ENCODE results near the gene MKLN1.
"Not testable (repeated sequence)": the region's sequence is repeated elsewhere in the genome, so short reads cannot be mapped to it uniquely, and the experiment has no call there.

MKLN1 gene

DNA sequence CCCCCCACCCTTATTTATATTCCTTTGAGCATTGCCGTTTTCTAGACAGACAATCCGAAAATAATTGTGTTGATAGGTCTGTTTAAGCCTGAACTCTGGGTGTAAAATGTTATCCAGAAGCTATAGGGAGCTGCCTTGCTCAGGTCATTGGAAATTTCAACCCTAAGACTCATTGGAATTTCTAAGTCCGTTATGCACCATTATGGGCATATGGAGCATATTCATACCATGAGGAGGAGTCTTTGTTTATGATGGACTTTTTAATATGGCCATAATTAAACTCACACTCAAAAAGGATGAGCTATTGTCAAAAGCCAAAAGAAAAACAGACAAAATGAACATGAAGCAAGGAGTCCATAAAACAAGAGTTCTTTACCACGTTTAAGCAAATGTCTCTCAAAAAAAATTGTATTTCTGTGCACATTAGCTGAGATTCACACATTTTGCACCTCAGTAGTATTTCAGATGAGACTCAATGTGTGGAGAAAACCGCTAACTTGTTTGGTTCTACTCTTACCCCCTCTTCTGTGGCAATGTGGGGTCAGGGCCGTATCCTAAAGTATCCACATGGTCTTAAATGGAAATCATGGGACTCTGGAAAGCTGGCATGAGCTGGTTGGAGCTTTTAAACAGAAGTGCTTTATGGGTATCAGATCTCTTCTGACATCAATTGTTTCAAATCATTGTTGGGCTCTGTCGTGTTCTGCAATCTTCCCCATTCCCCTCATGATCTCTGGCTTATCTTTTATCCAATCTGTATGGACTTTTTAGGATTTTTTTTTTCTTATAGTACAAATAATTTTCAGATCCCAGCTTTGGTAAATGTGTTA lies 168.2 kb downstream of the MKLN1 start:
- Histone ChIP-seq H3K4me3 (ENCODE audit: low read length) (no peak overlapping the region), H3K4me1 (ENCODE audit: insufficient read depth, low read length) (no peaks in the 10 kb centered on the region), H3K9ac (ENCODE audit: low read depth, low read length) (no peak overlapping the region), H3K9me3 (ENCODE audit: insufficient read depth, low read depth, low read length) (no peaks in the 10 kb centered on the region), H3K27me3 (ENCODE audit: insufficient read depth, low read length) (no peaks in the 10 kb centered on the region), H3K27ac (ENCODE audit: low read length) (no peak overlapping the region), H3K36me3 (ENCODE audit: insufficient read depth, low read depth, low read length) (peaks cover 37% of the 10 kb centered on the region)

DNA sequence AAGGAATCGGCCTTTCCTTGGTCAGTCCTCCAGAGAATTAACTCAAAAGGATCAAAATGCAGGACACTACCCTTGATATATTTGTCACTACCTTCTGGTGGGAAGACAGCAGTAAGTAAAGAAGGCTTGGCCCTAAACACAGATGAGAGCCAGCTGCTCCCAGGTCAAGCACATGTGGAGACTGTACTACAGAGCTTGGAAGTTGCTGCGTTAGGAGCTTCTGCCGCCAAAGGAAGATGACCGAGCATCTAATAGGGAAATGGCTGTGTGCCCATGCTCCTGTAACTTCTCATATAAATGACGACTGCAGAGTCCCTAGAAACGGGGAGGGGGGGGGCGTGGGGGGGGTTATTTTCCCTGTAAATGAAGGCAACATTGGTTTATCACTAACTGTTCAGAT lies 169.8 kb downstream of the MKLN1 start:
- H3K9me3 ChIP-seq (ENCODE audit: insufficient read depth, low read depth, low read length) = no peaks in the 10 kb centered on the region
- H3K4me3 ChIP-seq (ENCODE audit: low read length) = no peak overlapping the region
- H3K27ac ChIP-seq (ENCODE audit: low read length) = no peak overlapping the region
- H3K36me3 ChIP-seq (ENCODE audit: insufficient read depth, low read depth, low read length) = peaks cover 53% of the 10 kb centered on the region
- H3K27me3 ChIP-seq (ENCODE audit: insufficient read depth, low read length) = no peaks in the 10 kb centered on the region
- H3K4me1 ChIP-seq (ENCODE audit: insufficient read depth, low read length) = no peaks in the 10 kb centered on the region
- no peak overlapping the region for H3K9ac ChIP-seq (ENCODE audit: low read depth, low read length)

DNA sequence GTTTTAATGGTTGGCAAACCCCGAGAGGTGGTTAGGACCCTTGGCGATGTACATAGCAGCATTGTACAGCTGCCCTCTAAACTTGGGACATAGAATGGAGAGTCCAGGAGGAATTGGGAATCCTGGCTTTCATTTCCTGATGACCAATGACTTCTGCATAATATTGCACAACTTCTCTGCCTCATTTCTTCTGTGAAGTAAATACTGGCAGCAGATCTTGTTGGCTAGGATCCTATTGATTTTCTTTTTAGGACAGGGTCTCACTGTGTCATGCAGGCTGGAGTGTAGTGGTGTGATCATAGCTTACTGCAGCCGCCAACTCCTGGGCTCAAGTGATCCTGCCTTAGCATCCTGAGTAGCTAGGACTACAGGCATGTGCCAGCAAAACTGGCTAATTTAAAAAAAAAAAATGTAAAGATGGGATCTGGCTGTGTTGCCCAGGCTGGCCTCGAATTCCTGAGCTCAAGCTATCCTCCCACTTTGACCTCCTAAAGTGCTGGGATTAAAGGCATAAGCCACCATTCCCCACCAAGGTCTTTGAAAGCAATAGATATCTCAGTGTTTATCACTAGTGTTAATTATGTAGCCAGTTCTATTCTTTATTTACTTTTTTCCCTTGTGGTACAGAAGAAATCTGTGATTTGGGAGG lies 170.7 kb downstream of the MKLN1 start:
- Histone ChIP-seq H3K27me3 (ENCODE audit: insufficient read depth, low read length) (no peaks in the 10 kb centered on the region), H3K9me3 (ENCODE audit: insufficient read depth, low read depth, low read length) (no peaks in the 10 kb centered on the region), H3K36me3 (ENCODE audit: insufficient read depth, low read depth, low read length) (peaks cover 62% of the 10 kb centered on the region), H3K4me1 (ENCODE audit: insufficient read depth, low read length) (no peaks in the 10 kb centered on the region), H3K4me3 (ENCODE audit: low read length) (no peak overlapping the region), H3K27ac (ENCODE audit: low read length) (no peak overlapping the region), H3K9ac (ENCODE audit: low read depth, low read length) (no peak overlapping the region)

DNA sequence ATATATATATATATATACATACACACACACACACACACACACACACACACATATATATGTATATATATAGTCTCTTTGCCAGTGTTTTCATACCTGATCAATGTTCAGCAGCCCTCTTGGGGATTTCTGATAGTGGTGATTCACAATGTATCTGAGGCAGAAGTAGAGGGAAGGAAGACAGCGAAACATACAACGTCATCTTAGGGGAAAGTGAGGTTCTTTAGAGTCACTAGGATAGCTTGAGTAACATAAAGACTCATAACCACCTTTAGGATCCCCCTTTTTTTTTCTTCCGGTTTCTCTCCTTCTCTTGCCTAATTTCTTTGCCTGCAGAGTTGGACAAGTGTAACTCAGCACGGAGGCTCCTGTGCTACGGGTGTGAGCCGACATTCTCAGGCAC lies 172.1 kb downstream of the MKLN1 start:
- Histone ChIP-seq H3K36me3 (ENCODE audit: insufficient read depth, low read depth, low read length) (peaks cover 76% of the 10 kb centered on the region), H3K9me3 (ENCODE audit: insufficient read depth, low read depth, low read length) (no peaks in the 10 kb centered on the region), H3K27ac (ENCODE audit: low read length) (no peak overlapping the region), H3K27me3 (ENCODE audit: insufficient read depth, low read length) (no peaks in the 10 kb centered on the region), H3K4me1 (ENCODE audit: insufficient read depth, low read length) (no peaks in the 10 kb centered on the region), H3K9ac (ENCODE audit: low read depth, low read length) (no peak overlapping the region), H3K4me3 (ENCODE audit: low read length) (no peak overlapping the region)

DNA sequence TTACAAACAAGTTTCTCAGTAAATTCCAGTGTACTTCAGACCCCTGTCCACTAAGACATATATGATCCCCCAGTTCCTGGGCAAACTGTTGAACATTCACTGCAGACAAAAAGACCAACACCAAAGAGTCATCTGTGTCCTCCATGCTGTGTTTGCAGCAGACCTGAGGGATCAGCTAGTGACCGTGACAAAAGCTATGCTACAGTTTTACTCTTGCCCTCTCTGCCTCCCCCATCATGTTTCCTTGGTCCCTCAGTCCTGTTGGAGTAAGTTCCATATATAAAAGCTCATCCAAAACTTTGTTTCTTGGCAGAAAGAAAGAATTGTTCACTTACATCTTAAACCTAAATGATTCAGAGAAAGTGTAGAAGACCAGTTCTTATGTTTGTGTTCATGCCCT lies 172.7 kb downstream of the MKLN1 start:
- no peak overlapping the region for H3K9ac ChIP-seq (ENCODE audit: low read depth, low read length)
- no peaks in the 10 kb centered on the region for H3K27me3 ChIP-seq (ENCODE audit: insufficient read depth, low read length)
- no peaks in the 10 kb centered on the region for H3K4me1 ChIP-seq (ENCODE audit: insufficient read depth, low read length)
- no peak overlapping the region for H3K27ac ChIP-seq (ENCODE audit: low read length)
- no peak overlapping the region for H3K4me3 ChIP-seq (ENCODE audit: low read length)
- H3K9me3 ChIP-seq (ENCODE audit: insufficient read depth, low read depth, low read length) = no peaks in the 10 kb centered on the region
- H3K36me3 ChIP-seq (ENCODE audit: insufficient read depth, low read depth, low read length) = peaks cover 82% of the 10 kb centered on the region

DNA sequence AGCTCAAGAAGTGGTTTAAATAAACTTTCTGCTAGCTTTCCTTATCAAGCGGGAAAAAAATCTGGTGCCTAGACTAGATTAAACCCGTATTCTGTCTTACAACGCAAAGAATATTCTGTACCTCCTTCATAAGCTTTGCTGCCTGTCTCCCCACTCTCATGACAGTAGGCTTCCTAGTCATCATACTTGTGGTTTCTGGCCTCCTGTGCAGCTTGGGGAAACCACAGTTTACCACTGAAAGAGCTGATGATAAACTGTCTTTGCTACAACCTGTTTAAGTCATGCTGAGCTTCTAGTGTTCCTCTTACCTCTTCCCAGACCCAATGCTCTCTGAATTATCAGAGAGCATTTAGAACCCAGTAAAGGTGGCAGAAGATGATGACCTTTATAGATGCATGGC lies 173.7 kb downstream of the MKLN1 start:
- Histone ChIP-seq H3K4me3 (ENCODE audit: low read length) (no peak overlapping the region), H3K36me3 (ENCODE audit: insufficient read depth, low read depth, low read length) (peaks cover 92% of the 10 kb centered on the region), H3K27ac (ENCODE audit: low read length) (no peak overlapping the region), H3K9ac (ENCODE audit: low read depth, low read length) (no peak overlapping the region), H3K9me3 (ENCODE audit: insufficient read depth, low read depth, low read length) (no peaks in the 10 kb centered on the region), H3K4me1 (ENCODE audit: insufficient read depth, low read length) (no peaks in the 10 kb centered on the region), H3K27me3 (ENCODE audit: insufficient read depth, low read length) (no peaks in the 10 kb centered on the region)

DNA sequence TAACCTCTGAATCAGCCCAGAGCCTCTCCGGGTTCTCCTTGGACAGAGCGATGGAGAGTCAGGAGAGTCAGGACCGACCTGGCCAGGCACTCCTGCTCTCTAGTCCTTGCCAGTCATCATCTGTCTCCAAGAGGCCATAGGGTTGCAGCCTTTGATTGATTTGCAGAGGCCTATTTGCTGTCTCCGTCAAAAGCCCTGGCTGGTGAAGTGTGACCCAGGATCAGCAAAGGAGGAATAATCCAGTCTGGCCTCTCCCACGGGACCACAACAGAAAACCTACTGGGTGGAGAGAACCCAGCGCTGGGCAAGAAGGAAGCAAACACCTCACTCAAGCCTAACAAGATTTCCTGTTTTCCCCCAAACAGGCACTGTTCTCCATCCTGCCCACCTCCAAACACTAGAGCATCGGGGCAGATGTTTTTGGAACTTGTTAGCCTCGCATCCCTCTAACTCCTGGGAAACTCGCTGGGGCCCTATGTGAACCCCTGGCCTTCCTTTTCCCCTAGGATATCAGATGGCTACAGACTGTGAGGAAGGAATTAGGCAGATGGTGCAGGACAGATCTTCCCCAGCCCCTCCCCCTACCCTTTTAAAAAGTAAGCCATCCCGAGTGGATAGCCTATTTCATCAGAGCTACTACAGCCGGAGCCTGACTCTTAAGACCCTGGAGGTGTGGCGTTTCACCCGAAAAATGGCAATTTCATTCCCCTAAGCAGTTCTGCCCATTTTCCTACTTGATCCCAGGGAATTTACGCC lies 174.4 kb downstream of the MKLN1 start:
- H3K9ac ChIP-seq (ENCODE audit: low read depth, low read length) = no peak overlapping the region
- no peaks in the 10 kb centered on the region for H3K27me3 ChIP-seq (ENCODE audit: insufficient read depth, low read length)
- peaks cover 96% of the 10 kb centered on the region for H3K36me3 ChIP-seq (ENCODE audit: insufficient read depth, low read depth, low read length)
- no peak overlapping the region for H3K4me3 ChIP-seq (ENCODE audit: low read length)
- H3K9me3 ChIP-seq (ENCODE audit: insufficient read depth, low read depth, low read length) = no peaks in the 10 kb centered on the region
- no peaks in the 10 kb centered on the region for H3K4me1 ChIP-seq (ENCODE audit: insufficient read depth, low read length)
- no peak overlapping the region for H3K27ac ChIP-seq (ENCODE audit: low read length)

- Histone ChIP-seq H3K4me3 (ENCODE audit: low read length) (no peak overlapping the region), H3K27ac (ENCODE audit: low read length) (no peak overlapping the region), H3K9me3 (ENCODE audit: insufficient read depth, low read depth, low read length) (no peaks in the 10 kb centered on the region), H3K9ac (ENCODE audit: low read depth, low read length) (no peak overlapping the region), H3K27me3 (ENCODE audit: insufficient read depth, low read length) (no peaks in the 10 kb centered on the region), H3K36me3 (ENCODE audit: insufficient read depth, low read depth, low read length) (peaks cover 98% of the 10 kb centered on the region), H3K4me1 (ENCODE audit: insufficient read depth, low read length) (no peaks in the 10 kb centered on the region)
Observed at GRCh38 chr7:131502810-131503508, 175.3 kb downstream of the MKLN1 start.

DNA sequence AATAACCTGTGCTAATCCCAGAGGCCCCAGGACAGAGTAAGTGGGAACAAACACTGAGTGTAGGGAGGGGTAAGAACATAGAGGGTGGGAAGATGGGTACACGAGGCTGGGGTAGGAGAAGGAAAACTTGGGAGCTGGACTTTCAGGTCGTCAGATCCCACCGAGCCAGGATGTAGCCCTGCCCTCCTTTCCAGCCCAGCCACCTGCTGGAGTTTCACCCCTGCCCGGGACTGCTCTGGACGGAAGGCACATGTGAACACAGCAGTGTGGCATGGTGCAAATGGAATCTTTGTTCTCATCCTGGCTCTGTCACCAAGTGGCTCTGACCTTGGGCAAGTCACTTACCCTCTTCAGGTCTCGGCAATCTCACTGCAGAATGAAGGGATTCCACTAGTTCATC lies 176.0 kb downstream of the MKLN1 start:
- Histone ChIP-seq H3K4me3 (ENCODE audit: low read length) (no peak overlapping the region), H3K36me3 (ENCODE audit: insufficient read depth, low read depth, low read length) (peaks cover 98% of the 10 kb centered on the region), H3K9ac (ENCODE audit: low read depth, low read length) (no peak overlapping the region), H3K4me1 (ENCODE audit: insufficient read depth, low read length) (no peaks in the 10 kb centered on the region), H3K27ac (ENCODE audit: low read length) (no peak overlapping the region), H3K9me3 (ENCODE audit: insufficient read depth, low read depth, low read length) (no peaks in the 10 kb centered on the region), H3K27me3 (ENCODE audit: insufficient read depth, low read length) (no peaks in the 10 kb centered on the region)

DNA sequence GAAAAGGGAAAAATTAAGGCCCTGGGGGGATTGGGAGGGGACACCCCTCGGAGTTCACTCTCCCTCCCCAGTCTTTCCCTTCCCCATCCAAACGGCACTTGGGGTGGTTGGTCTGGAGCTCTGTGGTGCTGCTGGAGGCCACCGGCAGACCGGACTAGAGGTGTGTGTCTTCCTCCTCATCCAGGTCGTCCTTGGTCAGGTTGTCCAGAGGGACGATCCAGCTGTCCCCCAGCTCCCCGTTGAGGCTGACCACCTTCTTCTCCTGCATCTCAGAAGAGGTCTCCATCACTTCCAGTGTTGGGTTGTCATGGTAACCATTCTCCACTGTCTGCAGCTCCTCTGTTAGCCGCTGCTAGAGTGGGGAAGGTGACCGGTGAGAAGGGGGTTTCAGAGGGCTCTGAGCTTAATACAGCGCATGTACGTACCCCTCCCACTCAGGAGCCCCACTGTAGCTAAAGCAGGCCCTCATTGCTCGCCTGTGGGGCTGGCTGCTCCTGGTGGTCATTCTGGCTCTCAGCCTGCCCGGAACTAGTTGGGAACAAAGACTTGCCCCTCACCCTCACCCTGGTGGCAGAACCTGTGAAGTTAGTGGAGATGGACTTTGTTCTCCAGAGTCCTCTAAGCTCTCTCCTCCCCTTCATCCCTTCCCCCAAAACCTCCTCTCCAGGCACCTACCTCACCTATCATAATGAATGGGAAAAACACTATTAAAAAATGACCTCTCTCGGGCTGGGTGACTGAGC lies 176.7 kb downstream of the MKLN1 start:
- Histone ChIP-seq H3K4me1 (ENCODE audit: insufficient read depth, low read length) (no peaks in the 10 kb centered on the region), H3K4me3 (ENCODE audit: low read length) (no peak overlapping the region), H3K27me3 (ENCODE audit: insufficient read depth, low read length) (no peaks in the 10 kb centered on the region), H3K27ac (ENCODE audit: low read length) (no peak overlapping the region), H3K9ac (ENCODE audit: low read depth, low read length) (no peak overlapping the region), H3K36me3 (ENCODE audit: insufficient read depth, low read depth, low read length) (peaks cover 98% of the 10 kb centered on the region), H3K9me3 (ENCODE audit: insufficient read depth, low read depth, low read length) (no peaks in the 10 kb centered on the region)

GRCh38 chr7:131505037-131505620 lies 177.5 kb downstream of the MKLN1 start:
- not testable (repeated sequence) for H3K9me3 ChIP-seq (ENCODE audit: insufficient read depth, low read depth, low read length); H3K4me3 ChIP-seq (ENCODE audit: low read length); H3K4me1 ChIP-seq (ENCODE audit: insufficient read depth, low read length); H3K9ac ChIP-seq (ENCODE audit: low read depth, low read length); H3K27me3 ChIP-seq (ENCODE audit: insufficient read depth, low read length); H3K27ac ChIP-seq (ENCODE audit: low read length)
- H3K36me3 ChIP-seq (ENCODE audit: insufficient read depth, low read depth, low read length) = peaks cover 99% of the 10 kb centered on the region

Measured in iPS-20b (cell line).